Thyroid gland (tissue), 4 donors: Measurements from ENCODE around the gene DDRGK1.

ENCODE experiments used
- POLR2A ChIP-seq, 2 donors: fragments of 450-650 bp; IDR thresholded peaks; one replicate each; pipeline ENCODE4 v1.6.1; 2017; ENCODE audit warnings: antibody characterized with exemption in 2 of 2, mild to moderate bottlenecking in 2 of 2, moderate library complexity in 1 of 2
- TF ChIP-seq, protein P1 (sequence below), 6 experiments: fragments of 200-600 bp in 3 of 6; fragments of 450-650 bp in 3 of 6; sonication (generic) in 3 of 6; IDR thresholded peaks; one replicate each; pipeline ENCODE4 v1.5.1; 2016 to 2019; ENCODE audit warnings: antibody characterized with exemption in 6 of 6, mild to moderate bottlenecking in 2 of 6, inconsistent platforms in 1 of 6, moderate library complexity in 1 of 6

DNA sequence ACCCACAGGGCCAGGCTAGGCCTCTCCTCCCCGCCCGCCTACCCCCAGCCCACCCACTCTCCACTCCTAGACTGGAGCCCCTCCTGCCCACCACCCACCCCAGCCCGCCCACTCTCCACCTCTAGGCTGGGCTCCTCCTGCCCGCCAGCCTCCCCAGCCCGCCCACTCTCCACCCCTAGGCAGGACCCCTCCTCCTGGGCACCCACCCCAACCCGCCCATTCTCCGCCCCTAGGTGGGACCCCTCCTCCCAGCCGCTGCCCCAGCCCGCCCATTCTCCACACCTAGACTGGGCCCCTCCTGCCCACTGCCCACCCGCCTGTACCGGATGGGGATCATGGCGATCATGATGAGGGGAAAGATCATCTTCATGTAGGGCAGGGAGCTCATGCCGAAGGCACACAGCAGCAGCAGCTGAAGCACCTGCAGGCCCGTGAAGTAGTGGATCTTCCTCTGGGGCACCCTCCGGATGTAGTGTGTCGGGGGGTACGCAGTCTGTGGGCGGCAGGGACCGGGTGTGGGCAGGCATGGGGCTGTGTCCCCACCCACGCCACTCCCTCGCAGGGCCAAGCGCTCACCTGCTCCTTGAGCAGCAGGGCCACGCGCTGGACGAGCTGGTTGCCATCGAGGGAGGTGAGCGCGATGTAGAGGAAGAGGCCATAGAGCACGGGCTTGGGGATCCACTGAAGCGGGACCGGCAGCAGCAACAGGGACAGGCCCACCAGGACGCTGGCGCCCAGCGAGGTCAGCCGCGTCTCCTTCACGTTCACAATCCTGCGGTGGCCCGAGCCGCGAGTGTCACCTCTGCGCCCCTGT, 23.7 kb upstream of the DDRGK1 start:
- no peak for TF ChIP-seq POLR2A (IDR thresholded peaks at IDR 0.05)
- TF ChIP-seq, protein P1, sequence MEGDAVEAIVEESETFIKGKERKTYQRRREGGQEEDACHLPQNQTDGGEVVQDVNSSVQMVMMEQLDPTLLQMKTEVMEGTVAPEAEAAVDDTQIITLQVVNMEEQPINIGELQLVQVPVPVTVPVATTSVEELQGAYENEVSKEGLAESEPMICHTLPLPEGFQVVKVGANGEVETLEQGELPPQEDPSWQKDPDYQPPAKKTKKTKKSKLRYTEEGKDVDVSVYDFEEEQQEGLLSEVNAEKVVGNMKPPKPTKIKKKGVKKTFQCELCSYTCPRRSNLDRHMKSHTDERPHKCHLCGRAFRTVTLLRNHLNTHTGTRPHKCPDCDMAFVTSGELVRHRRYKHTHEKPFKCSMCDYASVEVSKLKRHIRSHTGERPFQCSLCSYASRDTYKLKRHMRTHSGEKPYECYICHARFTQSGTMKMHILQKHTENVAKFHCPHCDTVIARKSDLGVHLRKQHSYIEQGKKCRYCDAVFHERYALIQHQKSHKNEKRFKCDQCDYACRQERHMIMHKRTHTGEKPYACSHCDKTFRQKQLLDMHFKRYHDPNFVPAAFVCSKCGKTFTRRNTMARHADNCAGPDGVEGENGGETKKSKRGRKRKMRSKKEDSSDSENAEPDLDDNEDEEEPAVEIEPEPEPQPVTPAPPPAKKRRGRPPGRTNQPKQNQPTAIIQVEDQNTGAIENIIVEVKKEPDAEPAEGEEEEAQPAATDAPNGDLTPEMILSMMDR (IDR thresholded peaks at IDR 0.05) = no peak
